Mammary epithelial cell (primary cell): ENCODE results near the gene SERTAD4.
"Not testable (repeated sequence)": the region's sequence is repeated elsewhere in the genome, so short reads cannot be mapped to it uniquely, and the experiment has no call there.

Source experiments
- EZH2 ChIP-seq: IDR thresholded peaks from 2 replicates; pipeline ENCODE4 v1.6.1; 2012; ENCODE audit warnings: low read length, inconsistent platforms, borderline replicate concordance
- TF ChIP-seq, protein P1 (sequence below), 2 donors: IDR thresholded peaks in 1 of 2; conservative IDR thresholded peaks in 1 of 2; 2 replicates each; pipeline ENCODE4 v1.5.1; 2011 to 2012; ENCODE audit warnings: inconsistent platforms in 2 of 2, low read length in 2 of 2, mild to moderate bottlenecking in 2 of 2, control low read depth in 1 of 2, low read depth in 1 of 2; ENCODE audit not compliant: insufficient read depth in 1 of 2; ENCODE audit errors: extremely low read depth in 1 of 2

DNA sequence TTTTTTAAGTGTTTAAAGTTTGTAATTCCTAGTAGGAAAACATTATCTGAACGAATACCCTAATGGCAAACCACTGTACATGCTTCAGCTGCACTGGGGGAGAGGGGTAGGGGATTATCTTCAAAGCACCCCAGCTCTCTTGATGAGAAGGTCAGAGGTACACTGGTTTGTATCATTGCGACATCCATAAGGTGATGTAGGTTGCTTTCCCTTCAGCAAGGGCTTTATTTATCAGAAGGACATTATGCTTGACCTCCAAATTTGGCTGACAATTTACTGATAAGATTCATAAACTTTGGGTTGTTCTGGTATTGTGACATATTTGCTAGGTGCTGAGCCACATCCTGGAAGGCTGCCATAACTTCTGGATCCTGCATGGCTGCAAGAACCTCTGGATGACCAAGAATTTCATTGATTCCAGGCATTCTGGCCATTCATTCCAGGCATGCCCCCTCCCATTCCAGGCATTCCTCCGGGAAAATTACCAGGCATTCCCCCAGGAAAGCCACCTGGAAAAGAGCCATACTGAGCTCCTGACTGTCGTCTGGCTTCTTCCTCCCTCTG is 32.9 kb downstream of the SERTAD4 start:
- TF ChIP-seq, protein P1, sequence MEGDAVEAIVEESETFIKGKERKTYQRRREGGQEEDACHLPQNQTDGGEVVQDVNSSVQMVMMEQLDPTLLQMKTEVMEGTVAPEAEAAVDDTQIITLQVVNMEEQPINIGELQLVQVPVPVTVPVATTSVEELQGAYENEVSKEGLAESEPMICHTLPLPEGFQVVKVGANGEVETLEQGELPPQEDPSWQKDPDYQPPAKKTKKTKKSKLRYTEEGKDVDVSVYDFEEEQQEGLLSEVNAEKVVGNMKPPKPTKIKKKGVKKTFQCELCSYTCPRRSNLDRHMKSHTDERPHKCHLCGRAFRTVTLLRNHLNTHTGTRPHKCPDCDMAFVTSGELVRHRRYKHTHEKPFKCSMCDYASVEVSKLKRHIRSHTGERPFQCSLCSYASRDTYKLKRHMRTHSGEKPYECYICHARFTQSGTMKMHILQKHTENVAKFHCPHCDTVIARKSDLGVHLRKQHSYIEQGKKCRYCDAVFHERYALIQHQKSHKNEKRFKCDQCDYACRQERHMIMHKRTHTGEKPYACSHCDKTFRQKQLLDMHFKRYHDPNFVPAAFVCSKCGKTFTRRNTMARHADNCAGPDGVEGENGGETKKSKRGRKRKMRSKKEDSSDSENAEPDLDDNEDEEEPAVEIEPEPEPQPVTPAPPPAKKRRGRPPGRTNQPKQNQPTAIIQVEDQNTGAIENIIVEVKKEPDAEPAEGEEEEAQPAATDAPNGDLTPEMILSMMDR (conservative IDR thresholded peaks at IDR 0.05 in 1 of 2, IDR thresholded peaks at IDR 0.05 in 1 of 2; ENCODE audit: extremely low read depth in 1 of 2, insufficient read depth in 1 of 2, low read depth in 1 of 2, low read length in 2 of 2) = not testable (repeated sequence)
- not testable (repeated sequence) for TF ChIP-seq EZH2
